AG08396 (cell line): ENCODE results near the gene MARS1.

Experiments
- DNase-seq: peaks from one replicate; pipeline ENCODE4 v3.0.0; 2012; ENCODE audit warnings: low spot score, mixed read lengths

MARS1 gene

GRCh38 chr12:57518176-57518919, 30.5 kb downstream of the MARS1 start:
- DNase-seq = no peak

DNA sequence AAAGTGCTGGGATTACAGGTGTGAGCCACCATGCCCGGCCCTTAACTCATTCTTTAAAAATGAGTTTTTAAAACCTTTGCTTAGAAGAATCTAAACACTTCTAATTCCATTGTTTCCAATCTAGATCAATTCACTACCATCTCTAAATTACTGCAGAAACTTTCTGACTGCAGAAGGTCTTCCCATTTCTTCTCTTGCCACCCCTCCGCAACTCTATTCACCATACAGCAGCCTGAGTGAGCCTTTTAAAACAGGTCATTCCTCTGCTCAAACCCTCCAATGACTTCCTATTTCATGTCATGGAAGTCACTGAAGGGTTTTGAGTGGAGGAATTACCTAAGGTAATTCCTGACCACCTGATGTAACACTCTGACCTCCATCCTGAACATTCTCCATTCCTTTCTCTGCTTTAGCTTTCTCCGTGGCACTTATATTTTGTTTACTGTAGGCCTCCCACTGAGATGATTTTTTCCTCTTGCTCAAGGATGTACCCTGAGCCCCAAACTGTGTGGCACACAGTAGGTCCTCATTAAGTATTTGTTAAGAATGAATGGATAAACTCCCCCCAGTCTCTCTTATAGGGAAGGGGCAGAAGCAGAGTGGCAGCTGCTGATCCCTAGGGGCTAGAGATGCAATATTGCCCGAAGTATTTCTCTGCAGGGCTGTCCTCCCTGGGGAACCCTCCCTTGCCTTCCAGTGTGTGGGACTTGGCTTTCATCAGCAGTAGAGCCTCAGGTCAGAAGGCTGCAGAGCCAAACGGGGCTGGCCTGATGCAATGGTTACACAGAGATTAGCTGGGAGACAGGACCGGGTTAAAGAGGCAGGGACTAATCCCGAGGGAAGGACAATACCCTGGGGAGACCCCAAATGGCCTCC, 31.3 kb downstream of the MARS1 start:
- DNase-seq = no peak

GRCh38 chr12:57519796-57520052, 31.9 kb downstream of the MARS1 start:
- DNase-seq = no peak

DNA sequence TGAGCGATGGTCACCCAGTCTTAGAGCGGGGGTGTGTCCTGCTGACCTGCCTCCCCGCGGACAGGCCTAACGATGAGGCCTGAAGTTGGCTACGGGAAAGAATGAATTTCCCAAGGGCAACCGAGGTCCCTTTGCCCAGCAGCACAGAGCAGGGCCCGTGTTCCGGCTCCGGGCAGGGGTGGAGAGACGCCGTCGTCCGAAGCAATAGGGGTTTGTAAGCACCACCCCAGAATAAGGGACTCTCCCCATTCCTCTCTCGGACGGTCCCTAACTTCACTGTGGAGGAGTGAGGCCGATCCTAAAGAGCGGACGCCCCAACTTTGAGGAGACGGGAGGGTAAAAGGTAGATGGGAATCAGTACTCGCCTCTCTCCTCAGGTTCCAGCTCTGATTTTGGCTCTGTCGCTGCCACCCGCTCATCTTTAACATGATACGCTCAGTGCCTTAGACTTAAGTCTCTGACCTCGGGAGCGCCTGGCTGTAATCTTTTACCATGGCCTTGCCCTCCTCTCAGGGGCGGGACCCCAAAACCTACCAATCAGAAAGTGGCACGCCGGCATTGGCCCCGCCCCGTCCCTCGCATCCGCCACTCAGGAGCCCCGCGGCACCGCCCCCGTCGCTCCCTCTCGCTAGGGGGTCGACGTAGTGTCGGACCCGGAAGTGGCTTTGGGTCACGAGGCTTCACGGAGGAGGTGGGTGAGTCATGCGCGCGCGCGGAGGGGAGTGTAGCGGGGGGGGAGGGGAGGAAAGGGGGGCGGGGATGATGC, 32.4 kb downstream of the MARS1 start, which contains the start of gene DDIT3:
DDIT3 (minus strand) TSS at position 462 of the 766 bp plus-strand sequence. CDS start 3,108 bp downstream, outside the sequence.
- DNase-seq = peak; percentile 96

GRCh38 chr12:57521525-57522010, 33.7 kb downstream of the MARS1 start:
- no peak for DNase-seq

GRCh38 chr12:57522011-57522886, 34.4 kb downstream of the MARS1 start, which contains the start of gene MBD6:
TSS of gene MBD6 (plus strand) at chr12:57522824. CDS start at chr12:57524304, 1,480 bp downstream.
- peak; percentile 99 for DNase-seq

- peak; percentile 50 for DNase-seq
Observed at GRCh38 chr12:57522887-57523705, 35.2 kb downstream of the MARS1 start.

DNA sequence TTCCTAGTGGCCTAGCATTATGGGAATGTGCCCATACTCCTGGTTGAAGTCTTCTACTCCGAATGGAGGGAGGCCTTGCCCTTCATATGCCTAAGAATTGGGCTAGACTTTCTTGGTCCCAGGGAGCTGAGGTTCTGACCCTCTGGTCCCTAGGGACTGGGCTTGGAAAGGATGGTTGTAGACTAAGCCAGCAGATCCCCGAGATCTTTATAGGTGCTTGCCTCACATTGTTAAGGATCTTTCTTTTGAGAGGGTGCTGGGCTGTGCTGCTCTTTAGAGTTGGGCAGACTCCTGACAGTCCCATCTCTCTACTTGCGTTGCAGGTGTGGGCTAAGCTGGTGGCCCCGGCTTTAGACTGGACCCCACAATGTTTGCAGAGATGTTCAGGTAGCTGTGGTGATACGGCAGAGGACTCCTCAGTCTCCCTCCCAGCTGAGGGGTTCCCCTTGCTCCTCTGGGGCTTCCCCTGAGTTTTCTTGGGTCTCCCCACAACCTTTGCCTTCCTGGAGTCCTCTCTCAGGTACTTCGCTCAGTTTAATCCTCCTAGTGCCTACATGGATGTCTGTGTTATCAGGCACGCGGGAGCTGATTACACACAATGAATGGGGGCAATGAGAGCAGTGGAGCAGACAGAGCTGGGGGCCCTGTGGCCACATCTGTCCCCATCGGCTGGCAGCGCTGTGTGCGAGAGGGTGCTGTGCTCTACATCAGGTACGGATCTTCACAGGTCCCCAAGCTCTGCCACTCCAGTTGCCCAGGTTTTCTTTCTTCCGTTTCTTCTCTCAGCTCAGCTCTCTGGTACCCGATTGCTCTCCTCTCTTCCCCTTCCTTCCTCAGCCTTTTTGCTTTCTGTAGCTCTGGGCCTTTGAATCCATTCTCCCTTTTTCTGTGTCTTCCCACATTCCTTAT, 36.1 kb downstream of the MARS1 start:
- no peak for DNase-seq

- DNase-seq = no peak
Observed at GRCh38 chr12:57524814-57525614, 37.1 kb downstream of the MARS1 start.

- no peak for DNase-seq
Observed at GRCh38 chr12:57525615-57526383, 37.9 kb downstream of the MARS1 start.

DNA sequence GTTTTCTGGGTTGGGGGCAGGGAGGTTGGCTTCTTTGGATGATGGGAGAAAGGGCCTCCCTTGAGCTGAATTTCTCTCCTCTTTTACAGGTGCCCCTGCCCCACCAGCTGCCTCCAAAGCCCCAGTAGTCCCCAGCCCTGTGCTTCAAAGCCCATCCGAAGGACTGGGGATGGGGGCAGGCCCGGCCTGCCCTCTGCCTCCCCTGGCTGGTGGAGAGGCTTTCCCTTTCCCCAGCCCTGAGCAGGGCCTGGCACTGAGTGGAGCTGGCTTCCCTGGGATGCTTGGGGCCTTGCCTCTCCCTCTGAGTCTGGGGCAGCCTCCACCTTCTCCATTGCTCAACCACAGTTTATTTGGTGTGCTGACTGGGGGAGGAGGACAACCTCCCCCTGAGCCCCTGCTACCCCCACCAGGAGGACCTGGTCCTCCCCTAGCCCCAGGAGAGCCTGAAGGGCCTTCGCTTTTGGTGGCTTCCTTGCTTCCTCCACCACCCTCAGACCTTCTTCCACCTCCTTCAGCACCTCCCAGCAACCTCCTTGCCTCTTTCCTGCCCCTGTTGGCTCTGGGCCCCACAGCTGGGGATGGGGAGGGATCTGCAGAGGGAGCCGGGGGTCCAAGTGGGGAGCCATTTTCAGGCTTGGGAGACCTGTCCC, 38.7 kb downstream of the MARS1 start:
- no peak for DNase-seq

GRCh38 chr12:57527184-57527583, 39.3 kb downstream of the MARS1 start:
- DNase-seq = no peak

GRCh38 chr12:57528176-57528575, 40.3 kb downstream of the MARS1 start:
- no peak for DNase-seq

DNA sequence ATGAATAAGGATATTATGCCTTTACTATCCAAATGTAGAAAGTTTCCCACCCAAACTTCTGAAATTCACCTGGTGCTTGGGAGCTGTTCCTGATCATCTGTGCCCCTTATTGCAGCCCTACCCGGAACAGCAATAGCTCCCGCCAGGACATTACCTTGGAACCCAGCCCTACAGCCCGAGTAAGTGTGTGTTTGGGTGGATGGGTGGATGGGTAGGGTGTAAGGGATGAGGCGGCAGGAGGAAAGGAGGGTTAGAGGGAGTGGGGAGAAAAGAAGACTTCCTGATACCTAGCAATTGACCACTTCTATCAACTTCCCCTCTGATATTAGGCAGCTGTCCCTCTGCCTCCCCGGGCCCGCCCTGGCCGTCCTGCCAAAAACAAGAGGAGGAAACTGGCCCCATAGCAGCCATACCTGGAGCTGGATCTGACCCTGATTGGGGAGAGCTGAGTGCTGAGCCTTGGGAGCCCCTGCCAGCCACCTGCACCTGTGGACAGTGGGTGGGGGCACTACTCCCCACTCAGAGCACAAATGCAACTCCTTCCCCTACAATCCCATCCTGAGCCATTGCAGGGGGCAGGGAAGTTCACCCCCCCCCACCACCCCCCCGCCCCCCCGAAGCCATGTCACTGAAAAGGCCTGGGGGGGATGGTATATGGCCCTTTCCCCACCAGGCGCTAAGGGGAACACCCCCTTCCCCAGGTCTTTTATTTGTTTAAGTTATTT, 41.1 kb downstream of the MARS1 start:
- DNase-seq = no peak

GRCh38 chr12:57529831-57530230, 42.0 kb downstream of the MARS1 start:
- DNase-seq = no peak

GRCh38 chr12:57530396-57531142, 42.7 kb downstream of the MARS1 start:
- DNase-seq = no peak
